ENCODE measurements around the gene ESYT2. TPM values are rescaled to one million over a fixed set of nuclear protein-coding genes. Genes with fewer than 3 reads are reported as not detected.

ESYT2 gene
- total RNA-seq, 1 experiment from 2014 or later, result 66.6 TPM

- H3K9me3 Mint-ChIP-seq (ENCODE audit: low read depth, unreplicated experiment), result no peaks in the 10 kb centered on the region
- H3K27me3 Mint-ChIP-seq (ENCODE audit: unreplicated experiment), result no peaks in the 10 kb centered on the region
- no peak for DNase-seq
- TF ChIP-seq CTCF (IDR thresholded peaks at IDR 0.05; ENCODE audit: unreplicated experiment), result no peak
- no peaks in the 10 kb centered on the region for H3K36me3 Mint-ChIP-seq (ENCODE audit: insufficient read depth, unreplicated experiment)
- intact Hi-C loops (cut with micrococcal nuclease; ENCODE audit: unreplicated experiment), result no loop called here
- CTCF ChIA-PET, result no interaction called here
- H3K27ac Mint-ChIP-seq (ENCODE audit: unreplicated experiment), result no peak overlapping the region
- H3K4me1 Mint-ChIP-seq (ENCODE audit: low read depth, unreplicated experiment), result no peaks in the 10 kb centered on the region
- BruUV-seq (replicated peaks), result no TSS peak
- no peak overlapping the region for H3K4me3 Mint-ChIP-seq (ENCODE audit: low read depth, unreplicated experiment)
Measured at GRCh38 chr7:158779061-158780000, 50.0 kb downstream of the ESYT2 start.

DNA sequence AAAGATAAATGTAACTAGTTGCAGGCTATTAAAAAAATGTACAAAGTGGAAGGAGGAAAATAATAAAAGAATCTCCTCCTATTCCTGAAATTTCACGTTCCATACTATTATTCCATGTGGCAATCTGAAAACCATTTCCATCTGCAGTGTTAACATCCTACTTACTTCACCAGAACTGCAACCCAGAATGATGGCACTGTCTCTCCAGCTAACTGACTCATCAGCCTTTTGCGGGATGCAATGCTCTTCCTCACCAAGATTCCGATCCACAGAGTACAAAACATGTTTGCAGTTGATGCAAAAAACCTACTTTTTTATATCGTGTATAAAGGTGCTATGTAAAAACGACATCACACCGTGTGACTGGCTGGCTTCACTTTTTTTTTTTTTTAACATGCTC lies 50.8 kb downstream of the ESYT2 start:
- no peak for TF ChIP-seq CTCF (IDR thresholded peaks at IDR 0.05; ENCODE audit: unreplicated experiment)
- no peak overlapping the region for H3K27ac Mint-ChIP-seq (ENCODE audit: unreplicated experiment)
- no peaks in the 10 kb centered on the region for H3K36me3 Mint-ChIP-seq (ENCODE audit: insufficient read depth, unreplicated experiment)
- no peak overlapping the region for H3K4me3 Mint-ChIP-seq (ENCODE audit: low read depth, unreplicated experiment)
- H3K27me3 Mint-ChIP-seq (ENCODE audit: unreplicated experiment), result no peaks in the 10 kb centered on the region
- intact Hi-C loops (cut with micrococcal nuclease; ENCODE audit: unreplicated experiment), result no loop called here
- CTCF ChIA-PET, result no interaction called here
- no peak for DNase-seq
- no TSS peak for BruUV-seq (replicated peaks)
- no peaks in the 10 kb centered on the region for H3K4me1 Mint-ChIP-seq (ENCODE audit: low read depth, unreplicated experiment)
- no peaks in the 10 kb centered on the region for H3K9me3 Mint-ChIP-seq (ENCODE audit: low read depth, unreplicated experiment)

DNA sequence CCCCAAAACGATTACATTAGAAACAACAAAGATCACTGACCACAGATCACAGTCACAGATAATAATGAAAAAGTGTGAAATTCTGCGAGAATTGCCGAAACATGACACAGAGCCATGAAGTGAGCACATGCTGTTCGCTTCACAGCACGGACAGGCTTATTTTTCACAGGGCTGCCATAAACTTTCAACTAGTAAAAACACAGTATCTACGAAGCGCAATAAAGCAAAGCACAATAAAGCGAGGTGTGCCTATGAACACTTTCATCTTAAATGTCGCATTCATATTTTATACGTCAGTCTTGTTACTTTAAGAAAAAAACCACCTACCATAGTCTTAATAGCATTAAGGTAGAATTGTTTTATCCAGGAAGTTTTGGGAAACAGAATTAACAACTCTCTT lies 51.5 kb downstream of the ESYT2 start:
- DNase-seq, result no peak
- H3K27me3 Mint-ChIP-seq (ENCODE audit: unreplicated experiment), result no peaks in the 10 kb centered on the region
- peaks cover 4% of the 10 kb centered on the region for H3K36me3 Mint-ChIP-seq (ENCODE audit: insufficient read depth, unreplicated experiment)
- no peaks in the 10 kb centered on the region for H3K4me1 Mint-ChIP-seq (ENCODE audit: low read depth, unreplicated experiment)
- H3K9me3 Mint-ChIP-seq (ENCODE audit: low read depth, unreplicated experiment), result no peaks in the 10 kb centered on the region
- H3K27ac Mint-ChIP-seq (ENCODE audit: unreplicated experiment), result no peak overlapping the region
- CTCF ChIA-PET, result no interaction called here
- no TSS peak for BruUV-seq (replicated peaks)
- intact Hi-C loops (cut with micrococcal nuclease; ENCODE audit: unreplicated experiment), result no loop called here
- TF ChIP-seq CTCF (IDR thresholded peaks at IDR 0.05; ENCODE audit: unreplicated experiment), result no peak
- H3K4me3 Mint-ChIP-seq (ENCODE audit: low read depth, unreplicated experiment), result no peak overlapping the region

GRCh38 chr7:158776474-158776873 lies 52.8 kb downstream of the ESYT2 start:
- Mint-ChIP-seq H3K4me3 (ENCODE audit: low read depth, unreplicated experiment) (no peak overlapping the region), H3K4me1 (ENCODE audit: low read depth, unreplicated experiment) (no peaks in the 10 kb centered on the region), H3K27me3 (ENCODE audit: unreplicated experiment) (no peaks in the 10 kb centered on the region), H3K9me3 (ENCODE audit: low read depth, unreplicated experiment) (no peaks in the 10 kb centered on the region), H3K36me3 (ENCODE audit: insufficient read depth, unreplicated experiment) (peaks cover 8% of the 10 kb centered on the region), H3K27ac (ENCODE audit: unreplicated experiment) (no peak overlapping the region)
- BruUV-seq (replicated peaks), result no TSS peak
- CTCF ChIA-PET, result interaction anchor here (0.6 kb wide), 1 partner anchor 116 kb away, joined by 3 read pairs; no protein-coding TSS in a partner anchor
- intact Hi-C loops (cut with micrococcal nuclease; ENCODE audit: unreplicated experiment), result no loop called here
- DNase-seq, result no peak
- TF ChIP-seq CTCF (IDR thresholded peaks at IDR 0.05; ENCODE audit: unreplicated experiment), result no peak
